GM23338 (cell line): Measurements from ENCODE around the gene AP4B1. TPM values are rescaled to one million over a fixed set of nuclear protein-coding genes. Genes with fewer than 3 reads are reported as not detected.

Experiments used
- CREB1 ChIP-seq: fragments of 250-450 bp; sonication (Bioruptor Pico); IDR thresholded peaks from 2 replicates; pipeline ENCODE4 v1.5.0; 2020; ENCODE audit warnings: low read depth, mild to moderate bottlenecking, moderate library complexity
- EZH2 ChIP-seq: fragments of 200-600 bp; sonication (generic); IDR thresholded peaks from one replicate; pipeline ENCODE4 v1.8.0; 2017; ENCODE audit warnings: antibody characterized with exemption, mild to moderate bottlenecking, low read depth; ENCODE audit not compliant: unreplicated experiment
- JUNB ChIP-seq: IDR thresholded peaks from one replicate; pipeline ENCODE4 v1.6.1; 2016; ENCODE audit warnings: antibody characterized with exemption; ENCODE audit not compliant: unreplicated experiment
- POLR2AphosphoS5 ChIP-seq: IDR thresholded peaks from 2 replicates; pipeline ENCODE4 v1.6.1; 2016; ENCODE audit warnings: antibody characterized with exemption, low read depth
- REST ChIP-seq: IDR thresholded peaks from one replicate; pipeline ENCODE4 v1.6.1; 2018; ENCODE audit warnings: antibody characterized with exemption; ENCODE audit not compliant: unreplicated experiment
- STAT1 ChIP-seq: IDR thresholded peaks from one replicate; pipeline ENCODE4 v1.6.1; 2016; ENCODE audit warnings: antibody characterized with exemption; ENCODE audit not compliant: unreplicated experiment
- ZNF114 ChIP-seq: fragments of 250-450 bp; sonication (Bioruptor Pico); IDR thresholded peaks from 2 replicates; pipeline ENCODE4 v1.5.0; 2020; ENCODE audit warnings: mild to moderate bottlenecking, moderate library complexity
- polyA plus RNA-seq: library from polyadenylated mRNA; unstranded; fragments of >200 nt; fragmentation: Nextera tagmentation; extraction: Ambion mirVana; gene quantifications from 2 replicates; pipeline ENCODE4 v1.2.1, GENCODE V29; 2016
- total RNA-seq: library from RNA; depleted of rRNA; stranded (reverse); fragments of >200 nt; shearing (Covaris generic); gene quantifications from 2 replicates; pipeline ENCODE4 v1.2.3, GENCODE V29; 2014
- TF ChIP-seq, protein P1 (sequence below): fragments of 250-450 bp; sonication (Bioruptor Pico); IDR thresholded peaks from 2 replicates; pipeline ENCODE4 v1.5.0; 2020; ENCODE audit warnings: mild to moderate bottlenecking, moderate library complexity

AP4B1 gene
- total and polyA plus RNA-seq, 2 experiments from 2014 or later = 7.5 to 13.4 TPM

- TF ChIP-seq, protein P1, sequence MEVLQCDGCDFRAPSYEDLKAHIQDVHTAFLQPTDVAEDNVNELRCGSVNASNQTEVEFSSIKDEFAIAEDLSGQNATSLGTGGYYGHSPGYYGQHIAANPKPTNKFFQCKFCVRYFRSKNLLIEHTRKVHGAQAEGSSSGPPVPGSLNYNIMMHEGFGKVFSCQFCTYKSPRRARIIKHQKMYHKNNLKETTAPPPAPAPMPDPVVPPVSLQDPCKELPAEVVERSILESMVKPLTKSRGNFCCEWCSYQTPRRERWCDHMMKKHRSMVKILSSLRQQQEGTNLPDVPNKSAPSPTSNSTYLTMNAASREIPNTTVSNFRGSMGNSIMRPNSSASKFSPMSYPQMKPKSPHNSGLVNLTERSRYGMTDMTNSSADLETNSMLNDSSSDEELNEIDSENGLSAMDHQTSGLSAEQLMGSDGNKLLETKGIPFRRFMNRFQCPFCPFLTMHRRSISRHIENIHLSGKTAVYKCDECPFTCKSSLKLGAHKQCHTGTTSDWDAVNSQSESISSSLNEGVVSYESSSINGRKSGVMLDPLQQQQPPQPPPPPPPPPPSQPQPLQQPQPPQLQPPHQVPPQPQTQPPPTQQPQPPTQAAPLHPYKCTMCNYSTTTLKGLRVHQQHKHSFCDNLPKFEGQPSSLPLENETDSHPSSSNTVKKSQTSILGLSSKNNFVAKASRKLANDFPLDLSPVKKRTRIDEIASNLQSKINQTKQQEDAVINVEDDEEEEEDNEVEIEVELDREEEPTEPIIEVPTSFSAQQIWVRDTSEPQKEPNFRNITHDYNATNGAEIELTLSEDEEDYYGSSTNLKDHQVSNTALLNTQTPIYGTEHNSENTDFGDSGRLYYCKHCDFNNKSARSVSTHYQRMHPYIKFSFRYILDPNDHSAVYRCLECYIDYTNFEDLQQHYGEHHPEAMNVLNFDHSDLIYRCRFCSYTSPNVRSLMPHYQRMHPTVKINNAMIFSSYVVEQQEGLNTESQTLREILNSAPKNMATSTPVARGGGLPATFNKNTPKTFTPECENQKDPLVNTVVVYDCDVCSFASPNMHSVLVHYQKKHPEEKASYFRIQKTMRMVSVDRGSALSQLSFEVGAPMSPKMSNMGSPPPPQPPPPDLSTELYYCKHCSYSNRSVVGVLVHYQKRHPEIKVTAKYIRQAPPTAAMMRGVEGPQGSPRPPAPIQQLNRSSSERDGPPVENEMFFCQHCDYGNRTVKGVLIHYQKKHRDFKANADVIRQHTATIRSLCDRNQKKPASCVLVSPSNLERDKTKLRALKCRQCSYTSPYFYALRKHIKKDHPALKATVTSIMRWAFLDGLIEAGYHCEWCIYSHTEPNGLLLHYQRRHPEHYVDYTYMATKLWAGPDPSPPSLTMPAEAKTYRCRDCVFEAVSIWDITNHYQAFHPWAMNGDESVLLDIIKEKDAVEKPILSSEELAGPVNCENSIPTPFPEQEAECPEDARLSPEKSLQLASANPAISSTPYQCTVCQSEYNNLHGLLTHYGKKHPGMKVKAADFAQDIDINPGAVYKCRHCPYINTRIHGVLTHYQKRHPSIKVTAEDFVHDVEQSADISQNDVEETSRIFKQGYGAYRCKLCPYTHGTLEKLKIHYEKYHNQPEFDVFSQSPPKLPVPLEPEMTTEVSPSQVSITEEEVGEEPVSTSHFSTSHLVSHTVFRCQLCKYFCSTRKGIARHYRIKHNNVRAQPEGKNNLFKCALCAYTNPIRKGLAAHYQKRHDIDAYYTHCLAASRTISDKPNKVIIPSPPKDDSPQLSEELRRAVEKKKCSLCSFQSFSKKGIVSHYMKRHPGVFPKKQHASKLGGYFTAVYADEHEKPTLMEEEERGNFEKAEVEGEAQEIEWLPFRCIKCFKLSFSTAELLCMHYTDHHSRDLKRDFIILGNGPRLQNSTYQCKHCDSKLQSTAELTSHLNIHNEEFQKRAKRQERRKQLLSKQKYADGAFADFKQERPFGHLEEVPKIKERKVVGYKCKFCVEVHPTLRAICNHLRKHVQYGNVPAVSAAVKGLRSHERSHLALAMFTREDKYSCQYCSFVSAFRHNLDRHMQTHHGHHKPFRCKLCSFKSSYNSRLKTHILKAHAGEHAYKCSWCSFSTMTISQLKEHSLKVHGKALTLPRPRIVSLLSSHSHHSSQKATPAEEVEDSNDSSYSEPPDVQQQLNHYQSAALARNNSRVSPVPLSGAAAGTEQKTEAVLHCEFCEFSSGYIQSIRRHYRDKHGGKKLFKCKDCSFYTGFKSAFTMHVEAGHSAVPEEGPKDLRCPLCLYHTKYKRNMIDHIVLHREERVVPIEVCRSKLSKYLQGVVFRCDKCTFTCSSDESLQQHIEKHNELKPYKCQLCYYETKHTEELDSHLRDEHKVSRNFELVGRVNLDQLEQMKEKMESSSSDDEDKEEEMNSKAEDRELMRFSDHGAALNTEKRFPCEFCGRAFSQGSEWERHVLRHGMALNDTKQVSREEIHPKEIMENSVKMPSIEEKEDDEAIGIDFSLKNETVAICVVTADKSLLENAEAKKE (CRISPR knock-in tag) = no peak
- TF ChIP-seq STAT1 = no peak
- TF ChIP-seq POLR2AphosphoS5 = no peak
- TF ChIP-seq ZNF114 (CRISPR knock-in tag) = no peak
- no peak for TF ChIP-seq EZH2
- TF ChIP-seq JUNB = no peak
- no peak for TF ChIP-seq CREB1
- TF ChIP-seq REST = no peak
Observed at GRCh38 chr1:113928187-113928930, 23.8 kb upstream of the AP4B1 start (continued).
